Ectodermal cell (in vitro differentiated cells): Measurements from ENCODE around the gene FBXO42.
A peak's percentile ranks its signal among the peaks of the same experiment; 100 is the strongest.
"Not testable (repeated sequence)": the region's sequence is repeated elsewhere in the genome, so short reads cannot be mapped to it uniquely, and the experiment has no call there.

Experiments
- H3K27ac ChIP-seq: 2 replicates; pipeline ENCODE4 v1.7.0; 2013; ENCODE audit warnings: mild to moderate bottlenecking, low read depth, low read length; ENCODE audit not compliant: insufficient read depth, poor library complexity, severe bottlenecking
- H3K27me3 ChIP-seq: 2 replicates; pipeline ENCODE4 v1.7.0; 2013; ENCODE audit warnings: mild to moderate bottlenecking, low read length; ENCODE audit not compliant: insufficient read depth, control insufficient read depth, poor library complexity, severe bottlenecking
- H3K36me3 ChIP-seq: one replicate; pipeline ENCODE4 v1.7.0; 2013; ENCODE audit warnings: low read length; ENCODE audit not compliant: control insufficient read depth, insufficient read depth
- H3K4me1 ChIP-seq: one replicate; pipeline ENCODE4 v1.7.0; 2013; ENCODE audit warnings: low read length; ENCODE audit not compliant: control insufficient read depth, insufficient read depth
- H3K4me3 ChIP-seq: 2 replicates; pipeline ENCODE4 v1.7.0; 2013; ENCODE audit warnings: low read depth, low read length, control low read depth; ENCODE audit not compliant: insufficient read depth
- H3K9me3 ChIP-seq: 2 replicates; pipeline ENCODE4 v1.7.0; 2013; ENCODE audit warnings: mild to moderate bottlenecking, low read length, moderate library complexity; ENCODE audit not compliant: control insufficient read depth
- WGBS, 2 experiments: methylation state at CpG; one replicate each; pipeline ENCODE4 v1.1.7; 2013; ENCODE audit warnings: missing lambda C conversion rate in 2 of 2; 5-methylcytosine and 5-hydroxymethylcytosine counted together

FBXO42 gene

GRCh38 chr1:16235347-16235746 is 116.9 kb downstream of the FBXO42 start:
- peaks cover 5% of the 10 kb centered on the region for H3K27me3 ChIP-seq
- 93 to 100% methylated on average over 2 of the region's 2 CpGs for WGBS, 2 experiments
- H3K4me1 ChIP-seq: peaks cover 10% of the 10 kb centered on the region

DNA sequence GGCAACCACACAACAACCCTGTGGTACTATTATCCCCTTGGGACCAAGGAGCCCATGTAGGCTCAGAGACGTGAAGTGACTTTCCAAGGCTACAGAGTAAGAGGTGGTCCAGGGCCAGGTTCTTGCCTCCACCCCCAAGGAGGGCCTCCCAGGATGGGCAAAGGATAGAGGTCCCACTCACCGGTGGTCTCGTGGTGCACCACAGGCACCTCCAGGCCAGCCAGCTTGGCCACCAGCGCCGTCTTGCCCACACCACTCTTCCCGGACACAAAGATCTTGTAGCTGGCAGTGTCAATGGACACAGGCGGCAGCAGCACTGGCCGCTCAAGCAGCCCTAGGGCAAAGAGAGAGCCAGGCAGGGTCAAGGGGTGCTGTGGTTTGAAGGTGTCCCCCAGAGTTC is 118.8 kb downstream of the FBXO42 start:
- Histone ChIP-seq H3K4me3 (no peak overlapping the region), H3K9me3 (no peaks in the 10 kb centered on the region), H3K27ac (no peak overlapping the region), H3K4me1 (peaks cover 10% of the 10 kb centered on the region), H3K27me3 (peaks cover 23% of the 10 kb centered on the region), H3K36me3 (no peaks in the 10 kb centered on the region)
- WGBS, 2 experiments: 96 to 98% methylated on average over 8 of the region's 8 CpGs

More at GRCh38 chr1:16235347-16235746, 116.9 kb downstream of the FBXO42 start:
- Histone ChIP-seq H3K27ac (no peak overlapping the region), H3K9me3 (no peaks in the 10 kb centered on the region), H3K4me3 (no peak overlapping the region), H3K36me3 (no peaks in the 10 kb centered on the region)

- H3K9me3 ChIP-seq: no peaks in the 10 kb centered on the region
- no peak overlapping the region for H3K27ac ChIP-seq
- no peak overlapping the region for H3K4me3 ChIP-seq
- H3K36me3 ChIP-seq: no peaks in the 10 kb centered on the region
- 93% methylated on average over 5 of the region's 5 CpGs for WGBS, 2 experiments
- H3K4me1 ChIP-seq: peaks cover 8% of the 10 kb centered on the region
- H3K27me3 ChIP-seq: peaks cover 34% of the 10 kb centered on the region
These were observed 120.0 kb downstream of the FBXO42 start for GRCh38 chr1:16232316-16232710.

- Histone ChIP-seq H3K9me3 (no peaks in the 10 kb centered on the region), H3K4me3 (no peak overlapping the region), H3K27me3 (peaks cover 41% of the 10 kb centered on the region), H3K4me1 (peaks cover 9% of the 10 kb centered on the region), H3K27ac (no peak overlapping the region), H3K36me3 (no peaks in the 10 kb centered on the region)
- WGBS, 2 experiments: 91 to 92% methylated on average over 35 of the region's 35 CpGs
These were observed 120.7 kb downstream of the FBXO42 start for GRCh38 chr1:16231331-16232315.

DNA sequence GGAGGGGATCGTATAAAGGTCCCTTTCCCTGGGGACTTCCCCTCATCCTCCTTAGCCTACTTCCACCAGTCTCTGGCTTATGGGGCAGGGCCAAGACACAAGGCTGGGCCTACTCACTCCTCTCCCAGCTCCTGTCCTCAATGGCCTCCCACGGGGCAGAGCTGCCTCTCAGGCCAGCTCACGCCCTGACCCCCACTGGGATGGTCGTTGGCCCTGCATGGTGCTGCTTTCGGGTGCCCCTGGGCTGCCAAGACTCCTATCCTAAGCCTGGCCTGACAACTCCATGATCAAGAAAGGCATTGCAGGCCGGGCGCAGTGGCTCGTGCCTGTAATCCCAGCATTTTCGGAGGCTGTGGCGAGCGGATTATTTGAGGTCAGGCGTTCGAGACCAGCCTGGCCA is 121.5 kb downstream of the FBXO42 start:
- 83 to 85% methylated on average over 13 of the region's 13 CpGs for WGBS, 2 experiments

DNA sequence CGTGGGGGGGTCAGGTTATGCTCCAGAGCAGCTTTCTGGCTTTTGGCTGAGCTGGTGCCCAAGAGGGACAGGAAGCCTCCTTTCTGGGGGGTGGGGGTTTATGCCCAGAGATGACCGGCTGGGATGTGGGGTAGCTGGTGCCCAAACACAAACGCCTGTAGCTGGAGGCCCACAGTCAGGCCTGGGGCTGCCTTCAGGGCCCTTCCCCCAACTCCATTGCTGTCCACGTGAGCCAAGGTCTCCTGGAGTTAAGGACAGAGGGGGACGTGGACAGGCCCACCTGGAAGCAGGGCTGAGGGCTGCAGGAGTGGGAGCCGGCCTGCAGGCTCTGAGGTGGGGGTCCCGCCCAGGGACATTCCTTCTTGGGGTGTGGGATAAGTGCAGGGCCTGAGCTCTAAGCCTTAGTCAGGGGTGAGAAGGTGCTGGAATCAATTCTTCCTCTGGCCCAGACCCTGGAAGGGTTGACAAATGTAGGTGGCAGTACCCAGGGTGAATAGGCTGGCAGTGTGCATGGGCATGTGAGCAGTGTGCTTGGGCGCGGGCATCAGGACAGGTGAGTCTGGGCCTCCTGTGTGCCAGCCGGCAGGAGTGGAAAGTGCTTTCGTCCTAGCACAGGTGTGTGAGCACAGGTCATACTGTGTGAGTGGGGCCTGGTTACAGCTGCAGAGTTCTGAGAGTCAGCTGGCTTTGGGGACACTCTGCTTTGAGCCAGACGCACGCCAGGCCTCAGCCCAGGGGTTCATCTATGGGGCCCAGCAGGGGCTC is 122.1 kb downstream of the FBXO42 start:
- H3K27ac ChIP-seq: no peak overlapping the region
- no peaks in the 10 kb centered on the region for H3K9me3 ChIP-seq
- peaks cover 11% of the 10 kb centered on the region for H3K4me1 ChIP-seq
- peaks cover 51% of the 10 kb centered on the region for H3K27me3 ChIP-seq
- no peak overlapping the region for H3K4me3 ChIP-seq
- WGBS, 2 experiments: 85% methylated on average over 13 of the region's 13 CpGs
- H3K36me3 ChIP-seq: no peaks in the 10 kb centered on the region

More for the DNA sequence above, 121.5 kb downstream of the FBXO42 start:
- Histone ChIP-seq H3K27me3 (peaks cover 46% of the 10 kb centered on the region), H3K9me3 (no peaks in the 10 kb centered on the region), H3K27ac (no peak overlapping the region), H3K36me3 (no peaks in the 10 kb centered on the region), H3K4me1 (peaks cover 11% of the 10 kb centered on the region), H3K4me3 (no peak overlapping the region)

DNA sequence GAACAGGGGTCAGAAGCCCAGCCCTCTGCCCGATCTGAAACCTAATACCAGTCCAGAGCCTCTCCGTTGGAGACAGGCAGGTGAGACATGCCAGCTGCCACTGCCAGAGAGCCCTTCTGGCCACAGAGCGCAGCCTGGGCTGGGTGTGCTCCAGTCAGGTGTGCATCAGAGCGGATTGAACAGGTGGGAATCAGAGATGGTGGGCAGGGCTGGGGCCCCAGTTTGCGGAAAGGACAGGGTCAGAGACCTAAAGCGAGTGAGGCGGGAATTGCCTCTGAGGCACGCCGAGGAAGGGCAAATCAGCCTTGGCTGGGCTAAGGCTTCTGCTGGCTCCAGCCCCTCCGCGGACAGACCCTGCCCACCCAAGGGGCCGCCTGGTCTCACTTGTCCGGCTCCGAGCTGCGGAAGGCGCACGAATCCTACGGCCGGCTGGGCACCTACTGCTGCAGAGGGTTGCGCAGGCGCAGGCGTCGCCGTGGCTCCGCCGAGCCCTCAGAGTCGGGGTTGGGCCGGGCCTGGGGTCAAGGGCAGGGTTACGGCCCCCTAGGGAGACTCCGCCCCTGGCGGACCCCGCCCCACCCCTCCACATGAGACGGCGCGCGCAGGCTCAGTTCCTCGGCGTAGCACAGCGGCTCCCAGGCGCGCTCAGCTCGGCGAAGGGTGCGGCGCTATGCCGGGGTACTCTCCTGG is 125.6 kb downstream of the FBXO42 start:
- H3K36me3 ChIP-seq: no peaks in the 10 kb centered on the region
- peaks cover 11% of the 10 kb centered on the region for H3K4me1 ChIP-seq
- H3K4me3 ChIP-seq: peak overlapping the region; percentile 0
- 6 to 7% methylated on average over 46 of the region's 46 CpGs for WGBS, 2 experiments
- no peaks in the 10 kb centered on the region for H3K9me3 ChIP-seq
- H3K27me3 ChIP-seq: peaks cover 75% of the 10 kb centered on the region
- no peak overlapping the region for H3K27ac ChIP-seq

DNA sequence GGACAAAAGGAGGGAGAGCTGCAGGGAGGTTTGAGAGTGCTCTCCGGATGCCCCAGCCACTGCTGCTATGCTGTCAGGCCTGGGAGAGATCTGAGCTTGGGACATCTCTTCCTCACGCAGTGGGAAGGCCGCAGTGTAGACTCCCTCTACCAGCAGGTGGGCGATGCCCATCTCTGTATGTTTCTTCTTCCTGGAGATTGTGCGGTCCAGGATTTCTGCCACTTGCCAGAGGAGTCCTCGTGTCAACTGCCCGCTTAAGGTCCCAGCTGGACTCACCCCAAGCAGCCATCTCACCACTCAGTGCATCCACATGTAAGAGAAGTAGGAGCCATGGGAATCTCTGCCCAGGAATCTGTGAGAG is 126.2 kb downstream of the FBXO42 start:
- no peak overlapping the region for H3K4me3 ChIP-seq
- H3K4me1 ChIP-seq: peaks cover 11% of the 10 kb centered on the region
- no peaks in the 10 kb centered on the region for H3K36me3 ChIP-seq
- WGBS, 2 experiments: 82 to 86% methylated on average over 7 of the region's 7 CpGs
- peaks cover 80% of the 10 kb centered on the region for H3K27me3 ChIP-seq
- H3K9me3 ChIP-seq: no peaks in the 10 kb centered on the region
- no peak overlapping the region for H3K27ac ChIP-seq

DNA sequence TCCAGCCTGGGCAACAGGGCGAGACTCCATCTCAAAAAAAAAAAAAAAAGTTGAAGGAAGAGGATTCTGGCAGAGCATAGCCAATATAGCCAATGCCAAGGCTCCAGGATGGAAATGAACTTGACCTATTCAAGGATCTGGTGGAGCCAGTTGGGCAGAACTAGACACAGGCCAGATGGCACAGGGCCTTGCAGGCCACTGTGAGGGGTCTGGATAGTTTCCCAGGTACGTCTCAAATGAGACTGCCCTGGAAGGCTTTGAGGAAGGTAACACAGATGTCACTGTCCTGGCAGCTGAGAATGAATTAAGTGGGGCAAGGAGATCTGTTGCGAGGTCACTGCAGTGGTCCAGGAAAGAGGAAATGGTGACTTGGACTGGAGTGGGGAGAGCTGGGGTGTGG is 127.8 kb downstream of the FBXO42 start:
- Histone ChIP-seq H3K4me3 (no peak overlapping the region), H3K36me3 (no peaks in the 10 kb centered on the region), H3K27ac (no peak overlapping the region), H3K27me3 (peaks cover 76% of the 10 kb centered on the region), H3K9me3 (no peaks in the 10 kb centered on the region), H3K4me1 (peaks cover 11% of the 10 kb centered on the region)
- 88% methylated on average over 3 of the region's 3 CpGs for WGBS, 2 experiments

GRCh38 chr1:16222716-16223115 is 129.6 kb downstream of the FBXO42 start:
- not testable (repeated sequence) for H3K4me3 ChIP-seq
- H3K27me3 ChIP-seq: peaks cover 75% of the 10 kb centered on the region
- WGBS, 2 experiments: 86 to 91% methylated on average over 14 of the region's 14 CpGs

More at GRCh38 chr1:16222716-16223115, 129.6 kb downstream of the FBXO42 start:
- not testable (repeated sequence) for H3K27ac ChIP-seq, H3K36me3 ChIP-seq, H3K9me3 ChIP-seq, H3K4me1 ChIP-seq
